ENCODE measurements around the gene FOXI1.

FOXI1 gene

GRCh38 chr5:170113522-170113900, 7.8 kb downstream of the FOXI1 start:
- CTCF ChIA-PET = interaction anchor here (2.3 kb wide), 1 partner anchor 71 kb away, joined by 8 read pairs; no protein-coding TSS in a partner anchor
- POLR2A ChIA-PET = no interaction called here
- no peak for DNase-seq (ENCODE audit: extremely low spot score)
- no peak for TF ChIP-seq LEF1 (IDR thresholded peaks at IDR 0.05; ENCODE audit: borderline replicate concordance)
- no peak for TF ChIP-seq NFRKB (IDR thresholded peaks at IDR 0.05)
- TF ChIP-seq ZNF384 (IDR thresholded peaks at IDR 0.05) = no peak
- no peak for TF ChIP-seq BHLHE40 (IDR thresholded peaks at IDR 0.05; ENCODE audit: borderline replicate concordance)
- TF ChIP-seq ARNT (IDR thresholded peaks at IDR 0.05) = no peak
- no peak for TF ChIP-seq CTBP1 (IDR thresholded peaks at IDR 0.05; ENCODE audit: borderline replicate concordance)
- no peak for TF ChIP-seq HDGF (IDR thresholded peaks at IDR 0.05; ENCODE audit: borderline replicate concordance)

- DNase-seq (ENCODE audit: extremely low spot score) = no peak
- ChIA-PET CTCF (no interaction called here), POLR2A (no interaction called here)
- TF ChIP-seq ELF4 (IDR thresholded peaks at IDR 0.05) = no peak
- TF ChIP-seq NFRKB (IDR thresholded peaks at IDR 0.05) = no peak
- no peak for TF ChIP-seq TARDBP (IDR thresholded peaks at IDR 0.05)
- TF ChIP-seq ARNT (IDR thresholded peaks at IDR 0.05) = no peak
- TF ChIP-seq FOXA1 (IDR thresholded peaks at IDR 0.05) = no peak
- no peak for TF ChIP-seq PKNOX1 (IDR thresholded peaks at IDR 0.05)
Measured at GRCh38 chr5:170114271-170114670, 8.6 kb downstream of the FOXI1 start.

GRCh38 chr5:170115925-170116324, 10.2 kb downstream of the FOXI1 start:
- no peak for DNase-seq (ENCODE audit: extremely low spot score)
- POLR2A ChIA-PET = no interaction called here
- TF ChIP-seq CTBP1 (IDR thresholded peaks at IDR 0.05; ENCODE audit: borderline replicate concordance) = no peak
- CTCF ChIA-PET = no interaction called here

GRCh38 chr5:170117736-170118135, 12.0 kb downstream of the FOXI1 start:
- POLR2A ChIA-PET = no interaction called here
- CTCF ChIA-PET = no interaction called here
- DNase-seq (ENCODE audit: extremely low spot score) = no peak
- no peak for TF ChIP-seq TARDBP (IDR thresholded peaks at IDR 0.05)
- no peak for TF ChIP-seq LEF1 (IDR thresholded peaks at IDR 0.05; ENCODE audit: borderline replicate concordance)
- no peak for TF ChIP-seq CTBP1 (IDR thresholded peaks at IDR 0.05; ENCODE audit: borderline replicate concordance)
- TF ChIP-seq BHLHE40 (IDR thresholded peaks at IDR 0.05; ENCODE audit: borderline replicate concordance) = no peak
- TF ChIP-seq SP1 (IDR thresholded peaks at IDR 0.05) = no peak
- no peak for TF ChIP-seq SUZ12 (IDR thresholded peaks at IDR 0.05)
- no peak for TF ChIP-seq FOXK2 (IDR thresholded peaks at IDR 0.05)
- no peak for TF ChIP-seq NFRKB (IDR thresholded peaks at IDR 0.05)
- no peak for TF ChIP-seq HDGF (IDR thresholded peaks at IDR 0.05; ENCODE audit: borderline replicate concordance)
- TF ChIP-seq L3MBTL2 (conservative IDR thresholded peaks at IDR 0.05) = no peak
- no peak for TF ChIP-seq ZNF384 (IDR thresholded peaks at IDR 0.05)
- no peak for TF ChIP-seq FOXA1 (IDR thresholded peaks at IDR 0.05)
- TF ChIP-seq PKNOX1 (IDR thresholded peaks at IDR 0.05) = no peak
- no peak for TF ChIP-seq ARNT (IDR thresholded peaks at IDR 0.05)
- no peak for TF ChIP-seq FOXM1 (IDR thresholded peaks at IDR 0.05; ENCODE audit: borderline replicate concordance)
- TF ChIP-seq ELF4 (IDR thresholded peaks at IDR 0.05) = no peak

- TF ChIP-seq TARDBP (IDR thresholded peaks at IDR 0.05) (no peak), FOXK2 (IDR thresholded peaks at IDR 0.05) (no peak), NFRKB (IDR thresholded peaks at IDR 0.05) (no peak), BHLHE40 (IDR thresholded peaks at IDR 0.05; ENCODE audit: borderline replicate concordance) (no peak), PKNOX1 (IDR thresholded peaks at IDR 0.05) (no peak), ARNT (IDR thresholded peaks at IDR 0.05) (no peak), FOXM1 (IDR thresholded peaks at IDR 0.05; ENCODE audit: borderline replicate concordance) (no peak), ZNF384 (IDR thresholded peaks at IDR 0.05) (no peak), LEF1 (IDR thresholded peaks at IDR 0.05; ENCODE audit: borderline replicate concordance) (no peak), L3MBTL2 (conservative IDR thresholded peaks at IDR 0.05) (no peak), ELF4 (IDR thresholded peaks at IDR 0.05) (no peak), FOXA1 (IDR thresholded peaks at IDR 0.05) (no peak), SP1 (IDR thresholded peaks at IDR 0.05) (no peak), CTBP1 (IDR thresholded peaks at IDR 0.05; ENCODE audit: borderline replicate concordance) (no peak), HDGF (IDR thresholded peaks at IDR 0.05; ENCODE audit: borderline replicate concordance) (no peak), SUZ12 (IDR thresholded peaks at IDR 0.05) (no peak)
- DNase-seq (ENCODE audit: extremely low spot score) = no peak
- ChIA-PET CTCF (no interaction called here), POLR2A (no interaction called here)
Measured at GRCh38 chr5:170120576-170120975, 14.9 kb downstream of the FOXI1 start.

GRCh38 chr5:170121321-170121720, 15.6 kb downstream of the FOXI1 start:
- TF ChIP-seq HDGF (IDR thresholded peaks at IDR 0.05; ENCODE audit: borderline replicate concordance) (no peak), CTBP1 (IDR thresholded peaks at IDR 0.05; ENCODE audit: borderline replicate concordance) (no peak), L3MBTL2 (conservative IDR thresholded peaks at IDR 0.05) (no peak), FOXA1 (IDR thresholded peaks at IDR 0.05) (no peak), FOXK2 (IDR thresholded peaks at IDR 0.05) (no peak), BHLHE40 (IDR thresholded peaks at IDR 0.05; ENCODE audit: borderline replicate concordance) (no peak), LEF1 (IDR thresholded peaks at IDR 0.05; ENCODE audit: borderline replicate concordance) (no peak), ZNF384 (IDR thresholded peaks at IDR 0.05) (no peak), PKNOX1 (IDR thresholded peaks at IDR 0.05) (no peak), ARNT (IDR thresholded peaks at IDR 0.05) (no peak), SP1 (IDR thresholded peaks at IDR 0.05) (no peak), ELF4 (IDR thresholded peaks at IDR 0.05) (no peak), SUZ12 (IDR thresholded peaks at IDR 0.05) (no peak), NFRKB (IDR thresholded peaks at IDR 0.05) (no peak), TARDBP (IDR thresholded peaks at IDR 0.05) (no peak), FOXM1 (IDR thresholded peaks at IDR 0.05; ENCODE audit: borderline replicate concordance) (no peak)
- ChIA-PET POLR2A (no interaction called here), CTCF (no interaction called here)
- DNase-seq (ENCODE audit: extremely low spot score) = no peak
